CD4-positive, alpha-beta T cell (primary cell): ENCODE data around the gene PFN1. TPM values are rescaled to one million over a fixed set of nuclear protein-coding genes. Genes with fewer than 3 reads are reported as not detected.

Source experiments
- ATAC-seq: fragments of 200-7000 bp; cut with Tn5 transposase; one replicate; pipeline ENCODE4 v1.10.0; 2022; ENCODE audit warnings: mild to moderate bottlenecking; ENCODE audit not compliant: poor library complexity
- CTCF ChIA-PET: fragments of 350-600 bp; sonication (Branson Sonifier 250); formaldehyde crosslinking; loops from one replicate; lab custom pipeline; 2021; ENCODE audit warnings: antibody characterized with exemption, inconsistent platforms; lab: Charles Lee
- POLR2A ChIA-PET: fragments of 350-600 bp; sonication (Branson Sonifier 250); formaldehyde crosslinking; loops from one replicate; lab custom pipeline; 2021; ENCODE audit warnings: antibody characterized with exemption, inconsistent platforms; lab: Charles Lee
- DNase-seq, 14 experiments: peaks; one replicate each; pipeline ENCODE4 v3.0.0-alpha.2; 2013 to 2020; ENCODE audit warnings: mixed read lengths in 2 of 14
- H3K27ac ChIP-seq, 2 donors: one replicate each; pipeline versions ENCODE4 v1.5.1 to v1.7.0; 2013; ENCODE audit warnings: low read length in 2 of 2, low read depth in 1 of 2, mild to moderate bottlenecking in 1 of 2
- H3K27me3 ChIP-seq, 2 experiments: 1 replicate in 1 of 2; 2 replicates in 1 of 2; pipeline versions ENCODE4 v1.6.1 to v1.7.0; 2013; ENCODE audit warnings: low read length in 2 of 2, control low read depth in 1 of 2, mild to moderate bottlenecking in 1 of 2, moderate library complexity in 1 of 2; ENCODE audit not compliant: insufficient read depth in 2 of 2, control insufficient read depth in 1 of 2
- H3K36me3 ChIP-seq: one replicate; pipeline ENCODE4 v1.6.1; 2013; ENCODE audit warnings: low read length, control low read depth; ENCODE audit not compliant: insufficient read depth
- H3K4me1 ChIP-seq: one replicate; pipeline ENCODE4 v1.6.1; 2013; ENCODE audit warnings: low read length, control low read depth; ENCODE audit not compliant: insufficient read depth
- H3K4me3 ChIP-seq: one replicate; pipeline ENCODE4 v1.5.1; 2013; ENCODE audit warnings: mild to moderate bottlenecking, low read length, moderate library complexity
- H3K9me3 ChIP-seq, 2 experiments: 1 replicate in 1 of 2; 2 replicates in 1 of 2; pipeline versions ENCODE4 v1.6.1 to v1.7.0; 2013; ENCODE audit warnings: low read length in 2 of 2, mild to moderate bottlenecking in 2 of 2, control low read depth in 1 of 2, moderate library complexity in 1 of 2; ENCODE audit not compliant: control insufficient read depth in 1 of 2, insufficient read depth in 1 of 2
- H3K27ac Mint-ChIP-seq: one replicate; pipeline ENCODE4 v1.8.0; 2020; ENCODE audit warnings: mixed read lengths
- H3K27me3 Mint-ChIP-seq: one replicate; pipeline ENCODE4 v1.8.0; 2021; ENCODE audit warnings: mixed read lengths
- H3K36me3 Mint-ChIP-seq: one replicate; pipeline ENCODE4 v1.8.0; 2021; ENCODE audit warnings: low read depth, mixed read lengths
- H3K4me1 Mint-ChIP-seq: one replicate; pipeline ENCODE4 v1.8.0; 2021; ENCODE audit warnings: low read depth, mixed read lengths
- H3K4me3 Mint-ChIP-seq: one replicate; pipeline ENCODE4 v1.8.0; 2020; ENCODE audit warnings: mild to moderate bottlenecking, mixed read lengths
- H3K9me3 Mint-ChIP-seq: one replicate; pipeline ENCODE4 v1.8.0; 2020; ENCODE audit warnings: mixed read lengths
- CTCF ChIP-seq: fragments of 200-600 bp; IDR thresholded peaks from one replicate; pipeline ENCODE4 v1.8.0; 2022; ENCODE audit warnings: antibody characterized with exemption, mild to moderate bottlenecking
- intact Hi-C, 2 experiments: fragments of 100-400 bp; cut with DNase I in 1 of 2; cut with micrococcal nuclease in 1 of 2; formaldehyde crosslinking; loops; one replicate each; pipeline versions ENCODE4 v1.15.1 to v1.9.0; 2023 to 2025; cut with DNase I, micrococcal nuclease
- total RNA-seq, 174 experiments: library from RNA in 2 of 174; stranded (reverse) in 2 of 174; gene quantifications; one replicate each; pipeline ENCODE4 v1.2.3 and lab custom pipeline; 2021 to 2026

The PFN1 gene
- total RNA-seq, 2 experiments from 2014 or later, result 349 to 362 TPM

DNA sequence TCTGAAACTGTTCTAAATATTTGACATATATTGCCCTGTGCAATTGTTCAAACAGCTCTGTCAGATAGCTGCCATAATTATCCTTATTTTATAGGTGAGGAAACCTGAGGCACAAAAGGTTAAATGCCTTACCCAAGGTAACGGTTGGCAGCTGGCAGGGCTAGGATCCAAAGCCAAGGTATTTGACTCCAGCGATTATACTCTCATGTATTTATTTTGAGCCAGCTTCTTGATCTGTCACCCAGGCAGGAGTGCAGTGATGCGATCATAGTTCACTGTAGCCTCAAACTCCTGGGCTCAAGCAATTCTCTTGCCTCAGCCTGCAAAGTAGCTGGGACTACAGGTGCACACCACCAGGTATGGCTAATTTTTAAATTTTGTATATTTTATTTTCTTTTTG lies 9.8 kb upstream of the PFN1 start:
- ATAC-seq (no peak), DNase-seq (no peak)
- ChIA-PET CTCF (no interaction called here), POLR2A (interaction anchor here (1.4 to 3.2 kb wide), 3 partner anchors 9 to 18 kb away, joined by 5 to 13 read pairs (median 12); partner anchors contain the start of genes PFN1, RNF167, SLC25A11 and SPAG7)
- peaks cover 5% of the 10 kb centered on the region for H3K4me1 Mint-ChIP-seq
- H3K27ac ChIP-seq, result no peak overlapping the region
- peaks cover 25% of the 10 kb centered on the region for H3K36me3 Mint-ChIP-seq
- no peaks in the 10 kb centered on the region for H3K27me3 ChIP-seq
- H3K4me1 ChIP-seq, result no peaks in the 10 kb centered on the region
- H3K4me3 Mint-ChIP-seq, result no peak overlapping the region
- H3K4me3 ChIP-seq, result no peak overlapping the region
- no peaks in the 10 kb centered on the region for H3K9me3 Mint-ChIP-seq
- no peaks in the 10 kb centered on the region for H3K27me3 Mint-ChIP-seq
- peaks cover 16% of the 10 kb centered on the region for H3K36me3 ChIP-seq
- no peak overlapping the region for H3K27ac Mint-ChIP-seq
- intact Hi-C loops, result no loop called here
- H3K9me3 ChIP-seq, result no peaks in the 10 kb centered on the region
- TF ChIP-seq CTCF, result no peak

DNA sequence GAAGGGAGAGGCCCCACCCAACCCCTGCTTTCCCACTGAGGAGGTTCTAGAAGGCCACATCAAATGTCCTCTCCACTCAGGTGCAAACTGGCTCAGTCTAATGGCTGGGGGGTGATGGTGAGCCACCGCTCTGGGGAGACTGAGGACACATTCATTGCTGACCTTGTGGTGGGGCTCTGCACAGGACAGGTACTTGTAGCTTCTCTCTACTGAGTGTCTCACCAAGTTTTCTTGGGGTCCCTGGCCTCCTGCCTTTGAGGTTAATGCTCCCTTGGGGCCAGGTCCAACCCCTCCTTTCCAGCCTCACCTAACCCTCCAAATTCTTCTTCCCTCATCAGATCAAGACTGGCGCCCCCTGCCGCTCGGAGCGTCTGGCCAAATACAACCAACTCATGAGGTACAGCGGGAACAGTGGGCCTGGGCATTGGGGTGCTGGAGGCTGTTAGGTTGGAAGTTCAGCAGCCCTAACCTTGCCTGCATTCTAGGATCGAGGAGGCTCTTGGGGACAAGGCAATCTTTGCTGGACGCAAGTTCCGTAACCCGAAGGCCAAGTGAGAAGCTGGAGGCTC lies 8.2 kb upstream of the PFN1 start:
- H3K9me3 Mint-ChIP-seq, result no peaks in the 10 kb centered on the region
- DNase-seq, result peak in 12 of 14 experiments; percentile 26 to 75 (median 44)
- intact Hi-C loops, result no loop called here

DNA sequence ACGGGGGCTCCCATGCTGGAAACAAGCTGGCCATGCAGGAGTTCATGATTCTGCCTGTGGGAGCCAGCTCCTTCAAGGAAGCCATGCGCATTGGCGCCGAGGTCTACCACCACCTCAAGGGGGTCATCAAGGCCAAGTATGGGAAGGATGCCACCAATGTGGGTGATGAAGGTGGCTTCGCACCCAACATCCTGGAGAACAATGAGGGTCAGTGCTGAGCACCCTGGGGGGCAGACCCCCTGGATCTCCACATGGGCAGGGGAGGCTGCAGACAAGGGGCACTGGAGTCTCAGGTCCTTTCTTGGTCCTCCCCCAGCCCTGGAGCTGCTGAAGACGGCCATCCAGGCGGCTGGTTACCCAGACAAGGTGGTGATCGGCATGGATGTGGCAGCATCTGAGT lies 6.8 kb upstream of the PFN1 start:
- H3K27me3 ChIP-seq, result no peaks in the 10 kb centered on the region
- peaks cover 11% of the 10 kb centered on the region for H3K36me3 ChIP-seq
- H3K36me3 Mint-ChIP-seq, result peaks cover 17% of the 10 kb centered on the region
- no peaks in the 10 kb centered on the region for H3K27me3 Mint-ChIP-seq
- H3K9me3 ChIP-seq, result no peaks in the 10 kb centered on the region
- H3K27ac Mint-ChIP-seq, result no peak overlapping the region
- no peak for ATAC-seq
- H3K4me3 ChIP-seq, result no peak overlapping the region
- CTCF ChIA-PET, result no interaction called here
- no peak overlapping the region for H3K4me3 Mint-ChIP-seq
- intact Hi-C loops, result no loop called here
- TF ChIP-seq CTCF, result no peak
- DNase-seq, result no peak
- H3K4me1 ChIP-seq, result peaks cover 13% of the 10 kb centered on the region
- H3K9me3 Mint-ChIP-seq, result no peaks in the 10 kb centered on the region
- peaks cover 21% of the 10 kb centered on the region for H3K4me1 Mint-ChIP-seq
- POLR2A ChIA-PET, result interaction anchor here (13.9 kb wide), 1 partner anchor 12 kb away, joined by 350 read pairs; the partner anchor contains the start of gene SPAG7
- no peak overlapping the region for H3K27ac ChIP-seq

More for the DNA sequence above, 8.2 kb upstream of the PFN1 start:
- TF ChIP-seq CTCF, result peak; percentile 20
- peaks cover 25% of the 10 kb centered on the region for H3K36me3 Mint-ChIP-seq
- H3K4me1 ChIP-seq, result no peaks in the 10 kb centered on the region
- H3K27ac ChIP-seq, result no peak overlapping the region
- H3K4me3 ChIP-seq, result no peak overlapping the region
- ChIA-PET POLR2A (interaction anchor here (1.4 to 3.2 kb wide), 3 partner anchors 8 to 16 kb away, joined by 5 to 13 read pairs (median 12); partner anchors contain the start of genes PFN1, RNF167, SLC25A11 and SPAG7), CTCF (no interaction called here)
- no peaks in the 10 kb centered on the region for H3K9me3 ChIP-seq
- ATAC-seq, result peak; percentile 24
- H3K4me1 Mint-ChIP-seq, result peaks cover 6% of the 10 kb centered on the region
- no peak overlapping the region for H3K4me3 Mint-ChIP-seq
- no peak overlapping the region for H3K27ac Mint-ChIP-seq
- H3K36me3 ChIP-seq, result peaks cover 16% of the 10 kb centered on the region
- no peaks in the 10 kb centered on the region for H3K27me3 ChIP-seq
- H3K27me3 Mint-ChIP-seq, result no peaks in the 10 kb centered on the region
